ENCODE results near the gene ATL3. TPM values are rescaled to one million over a fixed set of nuclear protein-coding genes. Genes with fewer than 3 reads are reported as not detected.
"Not testable (repeated sequence)": the region's sequence is repeated elsewhere in the genome, so short reads cannot be mapped to it uniquely, and the experiment has no call there.

ATL3 gene
- total RNA-seq, 1 donor from 2014 or later, result 33.0 TPM

DNA sequence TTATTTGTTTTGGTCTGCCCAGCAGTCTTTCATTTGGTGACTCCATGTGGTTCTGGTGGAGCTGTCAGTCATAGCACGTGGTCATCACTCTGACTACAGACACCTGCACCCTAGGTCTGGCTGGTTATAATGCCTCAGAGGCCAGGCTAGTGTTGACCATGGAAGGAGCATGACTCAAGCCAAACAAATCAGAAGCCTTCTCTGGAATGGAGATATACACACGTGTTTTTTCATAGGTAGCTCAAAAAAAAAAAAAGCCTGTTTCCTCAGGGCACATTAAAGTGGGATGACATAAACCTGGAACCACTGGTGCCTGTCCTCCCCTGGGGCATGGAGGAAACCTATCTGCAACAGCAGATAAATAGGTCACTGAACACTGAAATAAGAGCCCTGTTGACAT lies 48.9 kb downstream of the ATL3 start:
- intact Hi-C loops (cut with micrococcal nuclease), result no loop called here

DNA sequence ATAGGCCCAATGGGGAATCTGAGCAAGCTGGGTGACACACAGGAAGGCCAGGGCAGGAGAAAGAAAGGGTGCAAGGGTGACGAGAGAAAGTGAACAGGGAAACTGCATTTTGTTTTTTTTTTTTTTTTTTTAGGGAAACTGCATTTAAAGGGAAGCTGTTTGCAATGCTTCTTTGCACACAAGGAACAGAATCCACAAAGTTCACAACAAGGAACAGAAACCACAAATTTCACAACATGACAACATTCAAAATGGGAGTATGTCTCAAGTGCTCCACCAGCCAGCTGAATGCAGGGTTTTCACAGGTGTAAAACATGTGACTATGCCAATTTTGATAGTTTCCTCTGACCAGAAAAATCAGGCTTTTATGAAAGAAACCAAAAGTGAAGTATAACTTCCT lies 50.1 kb downstream of the ATL3 start:
- intact Hi-C loops (cut with micrococcal nuclease), result no loop called here

DNA sequence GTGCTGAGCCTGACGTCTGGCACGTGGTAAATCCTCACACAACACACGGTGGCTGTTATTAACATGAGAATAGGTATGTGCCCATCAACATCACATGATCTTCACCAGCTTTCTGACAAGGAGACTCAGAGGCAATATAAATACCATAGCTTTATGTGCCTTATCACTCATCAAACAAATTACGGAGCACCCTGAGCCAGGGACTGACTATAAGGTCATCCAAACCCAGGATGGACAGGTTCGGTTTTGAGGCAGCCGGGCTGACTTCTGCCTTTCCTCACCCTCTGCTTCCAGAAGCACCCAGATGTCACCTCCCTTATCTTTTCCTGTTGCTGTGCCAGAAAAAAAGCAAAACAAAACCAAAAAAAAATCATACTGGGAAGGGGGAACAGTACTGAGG lies 51.2 kb downstream of the ATL3 start:
- intact Hi-C loops (cut with micrococcal nuclease), result no loop called here

GRCh38 chr11:63617686-63618085 lies 53.5 kb downstream of the ATL3 start:
- intact Hi-C loops (cut with micrococcal nuclease), result not testable (repeated sequence)

DNA sequence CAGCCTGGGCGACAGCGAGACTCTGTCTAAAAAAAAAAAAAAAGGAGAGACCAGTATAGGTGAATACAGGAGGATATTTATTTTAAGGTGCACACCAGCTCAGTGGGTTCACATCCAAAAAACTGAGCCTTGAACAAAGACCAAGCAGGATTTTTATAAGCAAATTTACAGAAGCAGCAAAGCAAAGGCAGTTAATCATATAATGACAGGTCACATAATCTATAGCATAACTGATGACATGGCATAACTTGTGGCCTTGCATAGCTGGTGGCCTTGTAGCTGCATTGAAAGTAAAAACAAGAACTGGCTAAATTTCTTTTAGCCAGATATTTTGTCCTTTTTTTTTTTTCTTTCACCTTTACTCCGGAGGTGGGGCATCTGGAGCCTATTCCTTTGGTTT lies 54.2 kb downstream of the ATL3 start:
- intact Hi-C loops (cut with micrococcal nuclease), result no loop called here

- intact Hi-C loops (cut with micrococcal nuclease), result loop anchor here (5.0 kb wide), 1 partner anchor 47 kb away; no protein-coding TSS in a partner anchor
Observed at GRCh38 chr11:63614136-63614671, 57.0 kb downstream of the ATL3 start, which contains the start of gene PLAAT3. Gene PLAAT3 (minus strand): TSS chr11:63614433. CDS start chr11:63614014, 419 bp downstream.

DNA sequence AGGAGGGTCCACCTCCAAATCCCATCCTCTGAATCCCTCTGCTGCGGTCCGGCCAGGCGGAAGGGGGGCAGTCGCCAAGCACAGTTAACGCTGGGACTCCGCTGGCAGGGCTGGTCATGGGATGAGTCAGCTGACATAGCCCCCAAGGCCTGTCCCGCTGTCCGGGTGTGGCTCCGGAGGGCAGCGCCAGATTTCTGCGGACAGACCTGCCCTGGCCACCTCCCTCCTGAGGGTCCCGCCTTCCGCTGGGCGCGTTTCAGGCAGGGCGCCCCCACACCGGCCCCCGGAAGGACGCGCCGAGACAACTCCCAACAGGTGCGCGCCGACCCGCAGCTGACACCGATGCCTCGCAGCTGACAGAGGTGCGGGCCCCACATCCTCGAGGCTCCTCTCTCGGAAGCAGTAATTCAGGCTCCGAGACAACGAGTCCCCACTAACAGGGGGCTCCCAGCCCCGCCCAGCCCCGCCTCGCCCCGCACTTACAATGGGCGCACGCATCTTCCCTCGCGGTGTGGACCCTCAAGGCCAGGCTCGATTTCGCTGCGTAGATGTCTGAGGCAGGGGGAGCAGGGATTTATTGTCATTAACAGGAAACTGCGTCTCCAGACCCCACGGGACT lies 57.5 kb downstream of the ATL3 start:
- intact Hi-C loops (cut with micrococcal nuclease), result loop anchor here (1.0 to 5.0 kb wide), 2 partner anchors 20 to 46 kb away; no protein-coding TSS in a partner anchor

DNA sequence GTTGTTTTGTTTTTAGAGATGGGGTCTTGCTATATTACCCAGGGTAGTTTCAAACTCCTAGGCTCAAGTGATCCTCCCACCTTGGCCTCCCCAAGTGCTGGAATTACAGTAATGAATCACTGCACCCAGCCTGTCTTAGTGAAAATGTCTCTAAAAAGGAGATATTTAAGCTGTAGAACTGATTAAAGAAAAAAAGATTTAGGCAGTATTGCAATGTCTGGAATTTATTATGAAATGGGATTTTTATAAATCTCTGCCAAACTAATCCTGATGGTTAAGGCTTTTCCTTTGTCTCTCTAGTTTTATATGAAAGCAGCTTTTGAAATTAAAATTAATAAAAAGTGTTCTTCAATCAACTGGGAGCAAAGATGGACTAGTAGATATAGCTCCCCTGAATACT lies 59.0 kb downstream of the ATL3 start:
- intact Hi-C loops (cut with micrococcal nuclease), result loop anchor here (5.0 kb wide), 1 partner anchor 45 kb away; no protein-coding TSS in a partner anchor

- intact Hi-C loops (cut with micrococcal nuclease), result loop anchor here (5.0 kb wide), 1 partner anchor 44 kb away; no protein-coding TSS in a partner anchor
Observed at GRCh38 chr11:63611395-63611747, 59.8 kb downstream of the ATL3 start.

DNA sequence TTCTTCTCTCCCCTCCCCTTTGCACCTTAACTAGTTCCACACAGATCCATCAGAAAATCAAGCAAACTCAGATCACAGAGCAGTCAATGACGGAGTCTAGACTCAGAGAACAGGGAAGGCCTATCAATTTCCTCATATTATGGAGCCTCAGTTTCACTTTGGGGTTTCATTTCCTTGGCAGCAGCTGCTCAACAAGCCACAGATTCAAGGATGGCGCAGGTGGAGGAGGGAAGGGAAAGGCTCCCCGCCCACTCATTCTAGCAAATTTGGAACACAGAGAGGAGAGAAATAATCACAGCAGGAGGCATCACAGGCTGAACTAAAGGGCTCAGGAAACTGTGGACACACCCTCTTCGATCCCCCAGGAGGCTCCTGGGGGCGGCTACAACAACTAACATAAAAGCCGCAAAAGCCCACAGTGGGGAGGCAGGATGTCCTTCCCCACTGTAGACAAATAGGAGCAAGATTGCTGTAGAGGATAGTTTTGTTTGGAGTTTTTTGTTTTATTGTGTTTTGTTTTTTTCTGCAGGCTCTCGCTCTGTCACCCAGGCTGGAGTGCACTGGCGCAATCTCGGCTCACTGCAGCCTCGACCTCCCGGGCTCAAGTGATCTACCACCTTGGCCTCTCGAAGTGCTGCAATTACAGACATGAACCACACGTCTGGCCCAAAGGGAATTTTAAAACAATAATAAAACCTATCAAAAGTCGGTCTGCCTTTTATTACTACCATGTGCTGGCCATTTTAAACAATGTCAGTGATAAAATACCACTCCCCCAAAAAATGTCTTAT lies 60.4 kb downstream of the ATL3 start:
- intact Hi-C loops (cut with micrococcal nuclease), result loop anchor here (5.0 kb wide), 1 partner anchor 43 kb away; no protein-coding TSS in a partner anchor

DNA sequence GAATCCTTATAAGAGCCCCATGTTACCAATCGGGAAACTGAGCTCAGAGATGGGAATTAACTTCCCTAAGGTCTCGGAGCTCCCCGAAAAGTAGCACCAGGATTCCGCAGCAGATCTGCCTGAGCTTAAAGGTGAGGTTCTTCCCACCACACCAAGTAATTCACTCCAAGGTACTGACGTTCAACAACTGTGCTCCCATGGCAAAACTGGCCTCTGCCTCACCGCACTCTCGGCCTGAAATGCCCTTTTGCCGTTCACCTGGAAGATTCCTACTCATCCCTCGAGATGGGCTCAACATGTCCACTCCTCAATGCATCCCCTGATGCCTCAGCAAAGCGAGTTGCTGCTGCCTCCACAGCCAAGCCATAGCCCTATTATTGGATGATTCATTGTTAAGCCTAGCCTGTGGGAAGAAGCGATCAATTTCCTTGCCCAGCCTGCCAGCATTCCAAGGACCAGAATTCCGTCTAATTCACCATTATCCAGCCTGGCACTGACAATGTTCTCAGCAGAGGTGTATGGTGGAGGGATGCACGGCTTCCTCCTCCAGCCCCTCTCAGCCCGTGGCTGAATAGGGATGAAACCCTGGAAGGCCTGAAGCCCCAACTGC lies 61.1 kb downstream of the ATL3 start:
- intact Hi-C loops (cut with micrococcal nuclease), result loop anchor here (5.0 kb wide), 1 partner anchor 43 kb away; no protein-coding TSS in a partner anchor

DNA sequence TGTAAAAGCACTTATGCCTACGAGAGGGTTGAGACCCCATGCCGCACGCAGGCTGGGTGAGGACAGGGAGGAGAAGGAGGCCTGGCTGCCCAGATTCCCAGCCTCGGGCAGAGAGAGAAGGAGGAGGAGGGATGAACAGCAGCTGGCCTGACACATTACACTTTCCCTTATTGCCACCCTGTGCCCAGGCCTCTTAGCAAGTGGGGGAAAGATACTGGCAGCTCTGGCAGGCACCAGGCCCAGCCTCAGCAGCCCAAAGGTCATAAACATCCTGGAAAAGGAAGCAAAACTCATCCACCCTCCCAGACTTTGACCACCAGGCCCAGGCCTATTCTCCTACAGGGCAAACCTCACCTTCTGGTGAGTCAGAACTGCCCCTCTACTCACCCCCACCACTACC lies 61.6 kb downstream of the ATL3 start:
- intact Hi-C loops (cut with micrococcal nuclease), result no loop called here

DNA sequence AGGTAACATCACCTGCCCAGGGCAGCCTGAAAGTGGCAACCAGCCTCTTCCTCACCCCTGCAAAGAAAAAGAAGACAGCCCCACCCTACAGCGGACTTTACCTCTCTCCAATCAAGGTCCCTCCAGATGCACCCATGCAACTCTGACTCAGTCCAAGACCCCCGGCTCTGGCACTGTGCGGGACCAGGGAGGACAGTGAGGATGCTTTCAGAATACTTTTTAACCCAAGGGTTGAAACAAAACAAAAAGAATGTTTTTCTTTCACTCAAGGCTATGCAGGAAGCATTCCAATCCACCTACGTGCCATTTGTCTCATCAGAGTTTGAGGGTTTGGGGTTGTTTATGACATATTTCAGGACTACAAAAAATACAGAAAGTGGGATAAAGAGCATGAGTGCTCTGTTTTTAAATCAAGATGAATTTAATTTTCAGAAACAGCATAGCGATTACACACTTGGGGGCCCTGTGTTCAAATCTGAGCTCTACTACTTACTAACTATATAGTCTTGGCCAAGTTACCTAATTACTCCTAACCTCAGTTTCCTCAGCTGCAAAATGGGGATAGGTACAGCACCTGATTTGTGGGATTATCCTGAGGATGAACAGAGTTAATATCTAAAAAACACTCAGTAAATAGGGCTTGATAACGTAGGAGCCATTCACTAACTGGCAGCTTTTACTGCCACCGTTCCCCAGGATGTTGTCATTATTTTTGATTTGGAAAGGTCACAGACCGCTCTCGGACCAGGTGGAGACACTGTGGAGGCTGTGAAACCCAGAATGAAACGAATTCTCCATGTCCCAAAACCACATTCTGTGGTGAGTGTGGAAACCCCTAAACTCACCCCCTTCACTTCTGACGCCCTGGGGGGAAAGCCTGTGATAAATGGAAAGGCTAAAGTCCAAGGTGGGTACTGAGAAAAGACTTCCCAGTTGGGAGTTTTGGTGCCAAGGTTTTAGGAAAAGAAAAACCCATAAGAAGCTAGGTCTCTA lies 62.5 kb downstream of the ATL3 start:
- intact Hi-C loops (cut with micrococcal nuclease), result no loop called here

DNA sequence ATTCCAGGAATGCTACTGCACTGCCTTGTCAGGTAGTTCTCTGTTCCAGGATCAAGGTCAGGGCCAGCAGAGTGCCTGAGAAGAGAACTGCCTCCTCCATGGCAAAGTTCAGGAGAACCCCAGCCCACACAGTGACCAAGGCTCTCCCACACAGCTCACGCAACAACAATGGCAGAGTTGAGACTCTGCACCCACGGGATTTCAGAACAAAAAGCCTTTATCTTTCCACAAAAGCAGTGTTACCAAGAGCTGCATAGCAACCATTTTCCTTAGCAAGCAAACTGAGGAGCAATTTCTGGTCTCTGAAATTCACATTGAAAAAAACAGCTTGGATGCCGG lies 68.0 kb downstream of the ATL3 start:
- intact Hi-C loops (cut with micrococcal nuclease), result no loop called here

DNA sequence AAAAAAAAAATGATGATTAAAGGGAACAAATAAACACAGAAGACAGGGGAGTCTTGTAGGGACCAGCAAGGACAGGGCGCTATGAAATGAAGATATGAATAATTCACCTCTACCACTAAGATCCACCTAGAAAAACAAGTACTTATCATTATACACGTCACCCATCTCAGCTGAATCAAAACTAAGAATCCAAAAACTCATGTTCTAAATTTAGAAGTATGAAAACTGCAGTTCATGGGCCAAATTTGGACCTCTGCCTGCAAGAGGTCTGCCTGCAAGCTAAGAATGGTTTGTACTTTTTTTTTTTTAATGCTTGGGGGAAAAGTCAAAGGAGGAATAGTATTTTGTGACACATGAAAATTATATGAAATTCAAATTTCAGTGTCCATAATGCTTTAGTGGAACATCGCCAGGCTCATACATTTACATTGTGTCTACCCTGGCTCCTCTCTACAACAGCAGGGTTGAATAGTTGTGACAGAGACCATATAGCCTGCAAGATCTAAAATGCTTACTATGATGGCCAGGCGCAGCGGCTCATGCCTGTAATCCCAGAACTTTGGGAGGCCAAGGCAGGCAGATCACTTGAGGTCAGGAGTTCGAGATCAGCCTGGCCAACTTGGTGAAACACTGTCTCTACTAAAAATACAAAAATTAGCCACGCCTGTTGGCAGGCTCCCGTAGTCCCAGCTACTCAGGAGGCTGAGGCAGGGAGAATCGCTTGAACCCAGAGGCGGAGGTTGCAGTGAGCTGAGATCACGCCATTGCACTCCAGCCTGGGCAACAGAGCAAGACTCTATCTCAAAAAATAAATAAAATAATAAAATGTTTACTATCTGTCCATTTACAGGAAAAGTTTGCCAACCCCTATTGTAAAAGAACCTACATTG lies 68.6 kb downstream of the ATL3 start:
- intact Hi-C loops (cut with micrococcal nuclease), result not testable (repeated sequence)

DNA sequence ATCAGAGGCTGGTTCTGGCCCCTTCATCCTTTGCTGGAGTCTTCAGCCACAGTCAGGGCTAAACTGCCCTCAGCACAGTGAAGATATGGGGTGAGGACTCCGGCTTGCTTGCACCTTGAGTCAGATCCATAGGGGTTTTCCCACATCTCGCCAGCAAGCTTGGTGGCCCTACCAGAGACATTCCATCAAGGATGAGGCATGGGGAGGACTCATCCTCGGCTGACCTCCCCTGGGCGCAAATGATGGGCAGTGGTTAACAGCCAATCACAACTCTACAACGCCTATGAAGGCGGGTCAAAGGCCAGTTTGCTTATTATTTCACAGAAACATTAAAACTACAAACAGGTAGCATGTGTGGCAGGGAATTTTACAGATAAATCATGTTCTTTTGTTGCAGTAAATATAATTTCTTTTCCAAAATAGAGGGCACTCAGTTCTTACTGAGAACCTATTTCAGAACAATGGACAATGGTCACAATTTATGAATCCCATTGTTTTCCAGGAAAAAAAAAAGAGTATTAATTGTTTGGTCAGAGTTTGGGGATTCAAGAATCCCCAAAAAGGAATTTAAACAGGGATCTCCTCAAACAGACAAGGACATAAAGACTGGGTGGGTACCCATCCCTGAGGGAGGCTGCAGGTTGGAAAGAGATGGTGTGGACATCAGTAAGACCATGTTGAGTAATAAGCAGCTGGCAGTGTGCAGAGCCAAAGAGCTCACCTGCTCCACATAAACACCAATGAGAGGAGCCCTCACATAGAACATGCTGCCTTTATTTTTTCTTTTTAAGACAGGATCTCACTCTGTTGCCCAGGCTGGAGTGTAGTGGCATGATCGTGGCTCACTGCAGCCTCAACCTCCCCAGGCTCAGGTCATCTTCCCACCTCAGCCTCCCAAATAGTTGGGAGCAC lies 71.7 kb downstream of the ATL3 start:
- intact Hi-C loops (cut with micrococcal nuclease), result no loop called here

DNA sequence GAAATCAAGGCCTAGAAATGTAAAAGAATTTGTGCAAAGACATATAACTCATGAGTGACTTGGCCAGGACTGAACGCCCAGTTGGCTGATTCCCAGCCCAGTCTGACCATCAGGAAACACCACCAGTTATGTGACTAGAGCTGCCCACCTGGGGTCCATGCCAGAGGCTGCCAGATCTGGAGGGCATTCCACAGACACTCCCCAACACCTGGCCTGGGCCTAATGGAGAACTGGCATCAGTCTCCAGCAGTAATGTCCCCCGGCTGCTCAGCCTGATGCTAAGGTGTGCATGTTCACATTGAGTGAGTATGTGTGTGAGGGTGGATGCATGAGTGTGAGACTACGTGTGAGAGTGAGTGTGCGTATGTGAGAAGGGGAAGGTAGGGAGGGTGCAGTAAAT lies 72.6 kb downstream of the ATL3 start:
- intact Hi-C loops (cut with micrococcal nuclease), result no loop called here

GRCh38 chr11:63595296-63595695 lies 75.9 kb downstream of the ATL3 start:
- intact Hi-C loops (cut with micrococcal nuclease), result no loop called here

DNA sequence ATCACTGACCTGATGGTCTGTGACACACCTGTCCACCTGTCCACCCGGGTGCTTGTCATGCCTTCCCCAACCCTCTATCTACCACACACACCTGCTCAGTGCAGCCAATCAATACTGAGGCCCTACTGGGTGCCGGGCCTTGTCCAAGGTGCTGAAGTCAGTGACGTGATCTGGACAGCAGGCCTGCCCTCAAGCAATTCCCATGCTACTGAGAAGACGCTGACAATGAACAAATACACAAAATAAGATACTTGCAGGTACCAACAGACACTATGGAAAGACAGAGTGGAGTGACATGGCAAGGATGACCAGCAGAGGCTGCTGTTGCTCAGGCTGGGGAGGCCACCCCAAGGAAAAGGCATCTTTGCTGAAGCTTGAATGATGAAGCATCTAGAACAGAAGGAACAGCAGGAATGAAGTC lies 78.2 kb downstream of the ATL3 start:
- intact Hi-C loops (cut with micrococcal nuclease), result loop anchor here (1.0 kb wide), 2 partner anchors 20 to 43 kb away; no protein-coding TSS in a partner anchor
